HUDEP-2 (cell line): ENCODE measurements around the gene RIPK1.
"Not testable (repeated sequence)": the region's sequence is repeated elsewhere in the genome, so short reads cannot be mapped to it uniquely, and the experiment has no call there.

Experiments used
- DNase-seq, 76 experiments: peaks; one replicate each; lab custom pipeline; 2025; ENCODE audit not compliant: unreplicated experiment in 76 of 76; lab: John Stamatoyannopoulos, UW

The RIPK1 gene

GRCh38 chr6:3131695-3132094 lies 63.4 kb downstream of the RIPK1 start:
- no peak for DNase-seq

DNA sequence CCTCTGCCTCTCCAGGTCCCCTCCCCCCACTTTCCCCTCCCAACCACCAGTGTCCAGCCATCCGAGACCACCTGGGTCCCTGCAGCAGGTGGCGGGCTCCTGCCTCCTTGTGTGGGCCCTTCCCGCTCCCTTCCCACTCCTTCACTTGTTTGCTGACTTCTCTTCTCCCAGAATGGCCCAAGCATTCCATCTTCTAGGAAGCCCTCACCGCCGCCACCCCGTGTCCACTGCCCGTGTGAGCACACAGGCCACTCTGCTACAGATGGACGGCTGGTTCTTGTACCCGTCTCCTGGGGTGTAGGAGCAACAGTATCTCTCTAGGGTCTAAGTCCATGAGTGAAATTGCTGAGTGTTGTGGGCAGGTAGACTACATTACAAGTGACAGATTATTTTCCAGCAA lies 65.2 kb downstream of the RIPK1 start:
- DNase-seq: no peak

DNA sequence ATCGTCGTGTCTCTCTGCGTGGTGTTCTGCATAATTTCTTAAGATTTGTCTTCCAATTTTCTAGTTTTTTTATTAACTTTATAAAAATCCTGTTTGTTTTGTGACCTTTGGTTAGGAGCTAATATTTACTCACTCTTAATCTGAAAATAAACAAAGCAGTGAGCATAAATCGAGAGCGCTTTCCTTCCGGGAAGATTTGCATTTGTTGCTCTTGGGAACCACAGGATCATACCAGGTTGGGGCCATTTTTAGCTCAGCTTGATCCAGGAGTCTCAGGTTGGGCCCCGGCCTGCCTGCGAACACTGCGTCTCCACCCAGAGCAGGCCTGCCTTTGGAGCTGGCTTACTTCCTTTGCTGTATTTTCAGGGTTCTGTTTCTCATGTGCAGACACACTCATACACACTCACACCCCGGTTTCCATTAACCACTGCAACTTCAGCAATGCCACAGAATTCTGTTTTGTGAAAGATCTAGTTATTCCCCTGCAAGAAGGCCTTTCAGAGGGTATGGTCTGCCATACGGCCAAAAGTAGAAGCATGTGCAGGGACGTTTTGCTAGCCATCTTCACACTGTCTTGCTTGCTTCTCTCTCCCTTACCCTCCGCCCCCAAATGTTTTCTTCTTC lies 67.5 kb downstream of the RIPK1 start:
- no peak for DNase-seq

DNA sequence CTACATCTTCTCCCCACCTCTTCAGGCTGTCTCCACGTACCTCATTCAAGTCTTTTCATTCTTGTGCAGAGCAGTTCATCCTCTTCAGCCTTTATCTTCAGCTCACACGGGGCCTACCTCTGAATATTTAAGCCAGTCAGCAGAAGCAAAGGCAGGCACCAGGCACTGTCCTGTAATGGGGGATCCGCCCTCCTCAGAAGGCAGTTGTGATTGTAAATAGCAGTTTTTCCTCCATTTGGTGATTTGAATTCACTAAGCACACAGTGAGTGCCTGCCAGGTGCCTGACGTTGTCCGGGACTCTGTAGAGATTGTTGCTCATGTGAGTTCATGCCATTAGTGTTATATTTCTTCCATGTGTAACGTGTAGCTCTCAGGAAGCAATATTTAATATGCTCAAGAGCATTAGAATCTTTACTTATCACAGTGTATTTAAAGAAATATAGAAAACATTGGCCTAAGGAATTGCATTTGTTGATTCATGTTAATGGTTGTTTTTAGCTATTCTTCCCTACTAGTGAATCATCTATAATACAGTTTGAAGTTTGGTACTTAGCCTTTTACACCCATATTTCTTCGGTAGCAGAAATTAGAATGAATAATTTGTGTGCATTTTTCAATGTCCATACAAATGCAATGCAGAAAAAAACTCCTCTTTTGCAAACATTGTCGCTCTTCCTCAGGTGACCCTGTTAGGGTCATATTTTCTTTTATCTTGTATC lies 68.2 kb downstream of the RIPK1 start:
- DNase-seq: no peak

DNA sequence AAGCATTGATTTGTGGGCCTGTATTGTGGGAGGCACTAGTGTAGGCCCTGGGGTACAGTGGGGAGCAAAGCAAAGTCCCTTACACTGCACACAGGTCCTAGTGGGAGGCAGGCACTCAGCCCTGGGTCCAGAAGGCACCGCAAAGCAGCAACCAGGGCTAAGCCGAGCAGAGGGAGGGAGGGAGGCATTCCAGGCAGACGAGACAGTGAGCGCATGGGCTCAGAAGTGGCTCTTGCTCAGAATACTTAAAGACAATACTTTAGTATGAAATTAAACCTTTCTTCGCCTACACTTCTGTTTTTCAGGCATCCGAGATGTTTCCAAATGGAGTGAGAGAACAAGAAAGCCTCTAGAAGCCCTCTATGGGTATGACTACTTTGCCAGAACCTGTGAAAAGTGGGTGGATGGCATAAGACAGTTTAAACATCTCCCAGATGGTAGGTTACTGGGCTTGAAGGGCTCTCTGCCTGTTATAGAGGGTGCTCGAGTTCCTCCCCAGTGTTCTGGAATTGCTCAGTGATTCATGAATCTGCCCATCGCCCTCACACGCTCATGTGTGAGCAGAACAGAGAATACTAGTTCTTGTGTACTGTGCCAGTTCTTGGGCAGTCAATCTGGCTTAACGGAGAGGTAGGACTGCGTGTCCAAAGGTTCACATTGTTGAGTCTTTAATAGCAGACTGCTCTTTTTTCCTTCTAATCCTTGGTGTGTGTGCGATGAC lies 68.9 kb downstream of the RIPK1 start:
- no peak for DNase-seq

- DNase-seq: not testable (repeated sequence)
These were observed 69.6 kb downstream of the RIPK1 start for GRCh38 chr6:3137873-3138272.

GRCh38 chr6:3138341-3138740 lies 70.0 kb downstream of the RIPK1 start:
- DNase-seq: no peak

DNA sequence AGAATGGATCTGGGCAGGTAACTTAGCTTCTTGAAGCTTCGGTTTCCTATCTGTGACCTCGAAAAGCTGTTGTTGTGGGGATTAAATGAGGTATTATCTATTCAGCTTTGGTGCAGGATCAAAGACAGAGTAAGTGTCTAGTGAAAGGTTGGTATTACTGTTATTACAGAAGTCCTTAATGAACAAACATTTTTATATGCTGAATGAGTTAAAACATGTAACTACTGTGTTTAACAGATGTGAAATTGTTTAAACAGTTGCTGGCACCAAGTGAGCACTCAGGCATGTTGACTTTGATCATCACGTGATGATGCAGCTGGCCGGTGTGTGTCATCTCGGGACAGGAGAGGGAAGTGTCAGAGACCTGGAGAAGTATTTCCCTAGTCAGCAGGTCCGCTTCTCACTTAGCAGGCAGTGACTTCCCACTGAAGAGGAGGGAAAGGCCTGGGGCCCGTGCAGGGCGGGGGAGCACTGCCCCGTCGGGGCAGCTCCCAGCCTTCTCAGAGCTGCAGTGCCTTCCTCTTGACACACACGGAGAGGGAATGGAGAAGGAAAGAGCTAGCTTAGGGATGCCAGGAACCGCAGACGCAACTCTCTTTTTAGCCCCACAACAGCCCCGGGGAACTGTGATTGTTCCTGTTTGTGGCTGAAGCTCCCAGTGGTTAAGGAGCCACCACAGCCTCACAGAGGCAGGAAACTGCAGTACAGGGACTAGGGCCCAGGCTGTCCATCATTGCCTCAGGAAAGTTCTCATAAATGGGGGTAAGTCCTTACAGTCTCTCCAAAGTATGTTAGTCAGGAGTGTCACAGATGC lies 71.0 kb downstream of the RIPK1 start:
- no peak for DNase-seq

- DNase-seq: no peak
These were observed 71.9 kb downstream of the RIPK1 start for GRCh38 chr6:3140201-3140600.

GRCh38 chr6:3142536-3142935 lies 74.2 kb downstream of the RIPK1 start:
- DNase-seq: no peak

DNA sequence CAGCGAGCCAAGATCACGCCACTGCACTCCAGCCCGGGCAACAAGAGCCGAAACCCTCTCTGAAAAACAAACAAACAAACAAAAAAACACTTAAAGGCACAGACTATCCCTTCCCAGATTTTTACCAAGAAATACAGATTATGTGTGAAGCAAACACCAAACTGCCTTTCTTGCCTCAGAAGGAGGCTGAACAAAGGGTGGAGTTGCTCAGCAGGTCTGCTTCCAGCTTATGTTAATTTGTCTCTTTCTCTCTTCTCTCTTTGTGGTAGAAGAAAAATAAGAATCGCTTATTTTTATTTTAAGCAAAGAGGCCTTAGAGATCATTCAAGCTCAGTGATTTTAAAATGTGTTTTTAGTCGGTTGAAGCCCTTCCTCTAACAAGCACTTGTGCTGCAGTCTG lies 74.9 kb downstream of the RIPK1 start:
- no peak for DNase-seq

DNA sequence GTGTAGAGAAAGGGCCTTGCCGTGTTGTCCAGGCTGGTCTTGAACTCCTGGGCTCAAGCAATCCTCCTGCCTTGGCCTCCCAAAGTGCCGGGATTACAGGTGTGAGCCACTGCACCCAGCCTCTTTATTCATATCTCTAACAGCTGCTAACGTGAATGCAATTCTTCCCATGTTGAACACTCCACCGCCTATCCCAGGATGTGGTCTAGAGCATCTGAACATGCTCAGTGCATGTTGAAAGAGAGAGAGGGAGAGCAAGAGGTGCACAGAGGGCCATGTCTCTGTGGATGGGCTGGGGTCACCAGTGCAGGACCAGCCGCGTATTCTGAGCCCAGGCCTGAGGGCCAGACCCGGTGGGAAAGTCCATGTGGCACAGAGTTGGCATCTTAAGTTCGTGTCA lies 76.3 kb downstream of the RIPK1 start:
- DNase-seq: no peak

GRCh38 chr6:3147914-3148757 lies 79.8 kb downstream of the RIPK1 start:
- DNase-seq: peak in 2 of 76 experiments; percentile 10 to 21

GRCh38 chr6:3151691-3152090 lies 83.4 kb downstream of the RIPK1 start:
- DNase-seq: no peak

DNA sequence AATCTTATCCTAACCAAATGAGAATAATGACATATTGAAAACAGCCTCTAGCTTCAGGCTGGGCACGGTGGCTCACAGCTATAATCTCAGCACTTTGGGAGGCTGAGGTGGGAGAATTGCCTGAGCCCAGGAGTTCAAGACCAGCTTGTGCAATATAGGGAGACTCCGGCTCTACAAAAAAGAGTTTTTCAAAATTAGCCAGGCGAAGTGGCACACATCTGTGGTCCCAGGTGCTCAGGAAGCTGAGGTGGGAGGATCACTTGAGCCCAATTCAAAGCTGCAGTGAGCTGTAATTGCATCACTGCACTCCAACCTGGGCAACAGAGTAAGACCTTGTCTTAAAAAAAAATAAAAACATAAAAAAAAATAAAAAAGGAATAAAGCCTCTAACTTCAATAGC lies 84.4 kb downstream of the RIPK1 start:
- no peak for DNase-seq

- DNase-seq: not testable (repeated sequence)
These were observed 87.1 kb downstream of the RIPK1 start for GRCh38 chr6:3155416-3155815.

- DNase-seq: peak in 40 of 76 experiments; percentile 19 to 62 (median 38)
These were observed 88.2 kb downstream of the RIPK1 start for GRCh38 chr6:3156184-3157130.

DNA sequence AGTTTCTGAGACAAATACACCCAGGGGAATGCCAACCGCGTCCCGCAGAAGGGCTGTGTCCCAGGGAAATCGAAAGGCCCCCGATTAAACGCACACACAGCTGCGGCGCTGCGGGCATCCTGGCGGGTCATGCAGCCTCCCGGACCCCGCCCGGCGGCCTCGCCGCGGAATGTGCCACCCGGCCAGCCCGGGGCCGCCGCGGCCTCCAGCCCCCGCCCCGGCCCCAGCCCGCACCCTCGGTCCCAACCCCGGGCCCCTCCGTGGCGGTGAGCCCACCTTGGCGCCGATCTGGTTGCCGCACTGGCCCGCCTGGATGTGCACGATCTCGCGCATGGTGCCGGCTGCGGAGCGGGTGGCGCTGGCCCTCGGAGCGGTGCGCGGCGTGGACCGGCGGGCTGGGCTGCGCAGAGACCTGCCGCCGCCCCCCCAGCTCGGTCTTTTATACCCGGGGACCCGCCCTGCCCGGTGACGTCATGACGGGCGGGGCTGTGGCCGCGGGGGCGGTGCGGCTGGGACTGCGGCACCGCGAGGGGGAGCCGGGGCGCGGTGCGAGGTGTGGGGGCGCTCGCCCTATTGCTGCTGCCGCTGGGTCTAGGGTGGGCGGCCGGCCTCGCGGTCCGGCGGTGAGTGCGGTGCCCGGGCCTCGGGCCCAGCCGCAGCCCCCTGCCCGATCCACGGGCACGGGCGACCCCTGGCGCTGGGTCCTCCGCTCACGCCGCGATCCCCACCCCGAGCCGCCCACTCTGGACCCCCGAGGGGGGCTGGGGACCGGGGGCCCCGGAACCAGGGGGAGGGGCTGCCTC lies 89.0 kb downstream of the RIPK1 start, which contains the start of gene TUBB2A:
Gene TUBB2A (minus strand): TSS at position 414 of the 803 bp plus-strand sequence. CDS start 81 bp downstream, at position 333.
- peak in 72 of 76 experiments; percentile 38 to 95 (median 82) for DNase-seq
